Activated CD8-positive, alpha-beta memory T cell treated with anti-CD3 and anti-CD28 coated beads for 4 hours (primary cell): Measurements from ENCODE around the gene GALNT6.

ENCODE experiments used
- DNase-seq, 2 donors: peaks; one replicate each; pipeline ENCODE4 v3.0.0-alpha.2; 2020; ENCODE audit warnings: low read depth in 2 of 2

Gene GALNT6

GRCh38 chr12:51406290-51406689 lies 15.1 kb upstream of the GALNT6 start:
- DNase-seq: no peak

- DNase-seq: no peak
Measured at GRCh38 chr12:51405801-51406207, 14.6 kb upstream of the GALNT6 start.

GRCh38 chr12:51404627-51405026 lies 13.4 kb upstream of the GALNT6 start:
- DNase-seq: no peak

- no peak for DNase-seq
Measured at GRCh38 chr12:51403681-51404136, 12.5 kb upstream of the GALNT6 start.

GRCh38 chr12:51403159-51403558 lies 12.0 kb upstream of the GALNT6 start:
- no peak for DNase-seq

- no peak for DNase-seq
Measured at GRCh38 chr12:51401900-51402299, 10.7 kb upstream of the GALNT6 start.

GRCh38 chr12:51401486-51401885 lies 10.3 kb upstream of the GALNT6 start:
- no peak for DNase-seq

GRCh38 chr12:51401020-51401419 lies 9.8 kb upstream of the GALNT6 start:
- no peak for DNase-seq

- no peak for DNase-seq
Measured at GRCh38 chr12:51399891-51400290, 8.7 kb upstream of the GALNT6 start.

- DNase-seq: no peak
Measured at GRCh38 chr12:51397670-51398069, 6.5 kb upstream of the GALNT6 start.

- no peak for DNase-seq
Measured at GRCh38 chr12:51395283-51396230, 4.4 kb upstream of the GALNT6 start.

- peak; percentile 46 to 51 for DNase-seq
Measured at GRCh38 chr12:51393676-51394545, 2.7 kb upstream of the GALNT6 start.

GRCh38 chr12:51392556-51393237 lies 1.5 kb upstream of the GALNT6 start:
- DNase-seq: no peak

- DNase-seq: no peak
Measured at GRCh38 chr12:51390891-51391282, 319 bp downstream of the GALNT6 start.

- DNase-seq: no peak
Measured at GRCh38 chr12:51390457-51390856, 749 bp downstream of the GALNT6 start.

GRCh38 chr12:51389302-51389999 lies 1.8 kb downstream of the GALNT6 start:
- no peak for DNase-seq

GRCh38 chr12:51388846-51389245 lies 2.4 kb downstream of the GALNT6 start:
- no peak for DNase-seq

GRCh38 chr12:51388069-51388799 lies 3.0 kb downstream of the GALNT6 start:
- DNase-seq: no peak

- DNase-seq: no peak
Measured at GRCh38 chr12:51386351-51386750, 4.9 kb downstream of the GALNT6 start.

GRCh38 chr12:51383269-51383905 lies 7.8 kb downstream of the GALNT6 start:
- DNase-seq: no peak
